Heart right ventricle (tissue), 16 donors: ENCODE data around the gene HOXD9. TPM values are rescaled to one million over a fixed set of nuclear protein-coding genes. Genes with fewer than 3 reads are reported as not detected.

Source experiments
- ATAC-seq, 8 donors: fragments of 200-7000 bp; cut with Tn5 transposase; one replicate each; pipeline ENCODE4 v1.9.1; 2020; ENCODE audit warnings: mild to moderate bottlenecking in 8 of 8, moderate library complexity in 8 of 8, moderate number of reproducible peaks in 1 of 8
- DNase-seq, 2 donors: peaks; one replicate each; pipeline ENCODE4 v3.0.0-alpha.2; 2020
- H3K27ac ChIP-seq, 10 donors: fragments of 200-600 bp; sonication (generic) in 2 of 10; one replicate each; pipeline versions ENCODE4 v1.5.0 to v1.8.0; 2020 to 2022; ENCODE audit warnings: mild to moderate bottlenecking in 3 of 10
- H3K27me3 ChIP-seq, 7 donors: fragments of 200-600 bp; one replicate each; pipeline ENCODE4 v1.8.0; 2021 to 2022; ENCODE audit warnings: mild to moderate bottlenecking in 2 of 7
- H3K36me3 ChIP-seq, 9 donors: fragments of 200-600 bp; sonication (generic) in 1 of 9; one replicate each; pipeline versions ENCODE4 v1.5.0 to v1.8.0; 2020 to 2022; ENCODE audit warnings: mild to moderate bottlenecking in 2 of 9
- H3K4me1 ChIP-seq, 9 donors: fragments of 200-600 bp; sonication (generic) in 1 of 9; one replicate each; pipeline versions ENCODE4 v1.5.0 to v1.8.0; 2020 to 2022; ENCODE audit warnings: mild to moderate bottlenecking in 4 of 9
- H3K4me3 ChIP-seq, 10 donors: fragments of 200-600 bp; sonication (generic) in 2 of 10; one replicate each; pipeline versions ENCODE4 v1.5.0 to v1.8.0; 2020 to 2022; ENCODE audit warnings: mild to moderate bottlenecking in 7 of 10, moderate library complexity in 2 of 10
- H3K9me3 ChIP-seq, 11 donors: fragments of 200-600 bp in 10 of 11; sonication (generic) in 2 of 11; one replicate each; pipeline versions ENCODE4 v1.5.0 to v1.8.0; 2013 to 2022; ENCODE audit warnings: mild to moderate bottlenecking in 2 of 11, control low read depth in 1 of 11, moderate library complexity in 1 of 11
- WGBS, 2 donors: extraction: QIAGEN DNeasy Blood & Tissue Kit; methylation state at CpG; one replicate each; pipeline ENCODE4 v1.1.7; 2013; ENCODE audit warnings: inconsistent platforms in 1 of 2; 5-methylcytosine and 5-hydroxymethylcytosine counted together
- intact Hi-C, 10 donors: fragments of 100-400 bp; cut with DNase I; formaldehyde crosslinking; loops; one replicate each; pipeline versions ENCODE4 v1.11.1 to v1.14.2; 2022
- polyA plus RNA-seq, 2 donors: library from polyadenylated mRNA; stranded (reverse); fragments of 200-250 nt; gene quantifications; one replicate each; pipeline ENCODE4 v1.2.3, GENCODE V29; 2013
- total RNA-seq, 10 donors: library from RNA; stranded (reverse); fragmentation: NEBNext Ultra II Directional in 3 of 10; extraction: Animal tissue kit (Norgen Biotek cat#: 25700) in 3 of 10; gene quantifications; one replicate each; pipeline versions ENCODE4 v1.2.1 to v1.2.4, GENCODE V29; 2021 to 2023
- TF ChIP-seq, protein P1 (sequence below), 9 donors: fragments of 200-600 bp; sonication (generic) in 2 of 9; IDR thresholded peaks; one replicate each; pipeline versions ENCODE4 v1.5.0 to v1.8.0; 2021 to 2022; ENCODE audit warnings: antibody characterized with exemption in 9 of 9, mild to moderate bottlenecking in 5 of 9, moderate library complexity in 1 of 9
- donor health status: Arrhythmogenic right ventricular cardiomyopathy.
- donor health status: ischemic (EF 13 %, LVEDD 7.1; RV severe dilation, severe dysfunction).
- donor health status: healthy with polysubstance abuse.
- donor health status: DM: no; HTN: yes; CAD: no.
- donor health status: DM: no; HTN: no; CAD: no.
- donor health status: ischemic (EF 25% LVEDD 6.9; RV normal size, moderate dysfunction).
- donor health status: ischemic (EF 25% LVEDD 5.7; RV mildly dilated, moderate dysfunction).
- donor health status: healthy.
- donor health status: DM: yes; HTN: yes; CAD: no.
- donor health status: Ischemic cardiomyopathy.
- donor health status: ischemic (EF 35%, LVEDD 5.7; RV mildly dilated, moderate dysfunction).
- donor health status: nonischemic (EF 11% LVEDD 7.7; RV severe dilation, severe dysfunction).
- donor health status: DM: yes; HTN: yes; CAD: no.
- donor health status: PGD.
- donor health status: ischemic (EF 29% LVEDD 5.4; RV normal size, mild dysfunction).
- donor health status: nonischemic (EF 23%, LVEDD 6.1; RV moderate dilation, normal function).

The HOXD9 gene
- total and polyA plus RNA-seq, 12 donors = 0.15 to 0.29 (median 0.22) TPM; not detected in 8

DNA sequence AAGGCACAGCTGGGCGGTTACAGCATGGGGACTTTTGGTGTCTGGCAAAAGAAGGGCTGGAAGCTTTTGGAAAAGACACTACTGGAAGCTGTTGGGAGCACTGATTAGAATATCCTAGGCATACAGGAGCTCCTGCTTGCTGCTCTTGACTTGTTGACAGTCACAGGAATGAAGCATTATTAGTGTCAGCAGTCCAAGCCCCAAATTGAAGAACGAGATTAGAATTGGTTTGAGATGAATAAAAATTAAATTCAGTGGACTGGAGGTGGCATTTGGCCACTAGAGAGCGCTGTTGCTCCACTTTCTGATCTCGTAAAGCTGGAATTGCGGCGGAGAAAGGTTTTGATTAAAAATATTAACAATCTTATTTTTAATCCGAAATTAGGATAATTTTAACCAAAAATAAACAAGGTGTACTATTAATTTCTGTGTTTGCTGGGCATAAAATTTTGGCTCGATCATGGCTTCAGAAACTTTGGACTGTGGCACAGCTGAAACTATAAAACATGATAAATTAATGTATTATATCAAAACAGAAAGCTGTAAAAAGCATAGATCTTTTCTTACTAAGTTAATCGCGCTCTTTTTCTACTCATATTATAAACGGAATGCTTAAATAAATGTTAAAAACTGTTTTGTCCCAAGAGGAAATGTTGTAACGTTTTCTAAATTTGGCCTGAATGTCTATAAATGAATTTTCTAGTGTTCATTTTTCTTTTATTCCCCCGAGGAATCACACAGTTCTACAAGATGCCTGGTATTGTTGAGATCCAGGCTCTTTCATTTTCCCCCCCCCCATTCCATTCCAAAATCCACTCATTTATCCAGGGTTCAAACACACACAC lies 4.6 kb downstream of the HOXD9 start:
- no peak overlapping the region for H3K4me3 ChIP-seq
- peaks cover 62 to 99% (median 97%) of the 10 kb centered on the region in 7 donors for H3K27me3 ChIP-seq
- WGBS, 2 donors = 4 to 5% methylated on average over 13 of the region's 13 CpGs
- no peaks in the 10 kb centered on the region for H3K9me3 ChIP-seq
- peaks cover 0 to 52% (median 25%) of the 10 kb centered on the region in 9 donors for H3K4me1 ChIP-seq
- TF ChIP-seq, protein P1, sequence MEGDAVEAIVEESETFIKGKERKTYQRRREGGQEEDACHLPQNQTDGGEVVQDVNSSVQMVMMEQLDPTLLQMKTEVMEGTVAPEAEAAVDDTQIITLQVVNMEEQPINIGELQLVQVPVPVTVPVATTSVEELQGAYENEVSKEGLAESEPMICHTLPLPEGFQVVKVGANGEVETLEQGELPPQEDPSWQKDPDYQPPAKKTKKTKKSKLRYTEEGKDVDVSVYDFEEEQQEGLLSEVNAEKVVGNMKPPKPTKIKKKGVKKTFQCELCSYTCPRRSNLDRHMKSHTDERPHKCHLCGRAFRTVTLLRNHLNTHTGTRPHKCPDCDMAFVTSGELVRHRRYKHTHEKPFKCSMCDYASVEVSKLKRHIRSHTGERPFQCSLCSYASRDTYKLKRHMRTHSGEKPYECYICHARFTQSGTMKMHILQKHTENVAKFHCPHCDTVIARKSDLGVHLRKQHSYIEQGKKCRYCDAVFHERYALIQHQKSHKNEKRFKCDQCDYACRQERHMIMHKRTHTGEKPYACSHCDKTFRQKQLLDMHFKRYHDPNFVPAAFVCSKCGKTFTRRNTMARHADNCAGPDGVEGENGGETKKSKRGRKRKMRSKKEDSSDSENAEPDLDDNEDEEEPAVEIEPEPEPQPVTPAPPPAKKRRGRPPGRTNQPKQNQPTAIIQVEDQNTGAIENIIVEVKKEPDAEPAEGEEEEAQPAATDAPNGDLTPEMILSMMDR (IDR thresholded peaks at IDR 0.05) = peak; percentile 83 to 95 (median 92)
- no peaks in the 10 kb centered on the region for H3K36me3 ChIP-seq
- ATAC-seq (peak in 1 of 8 donors; percentile 56), DNase-seq (peak; percentile 39 to 78)
- intact Hi-C loops = loop anchor here (1.0 to 10.0 kb wide), 12 partner anchors 425 to 1020 kb away; no protein-coding TSS in a partner anchor
- no peak overlapping the region for H3K27ac ChIP-seq

DNA sequence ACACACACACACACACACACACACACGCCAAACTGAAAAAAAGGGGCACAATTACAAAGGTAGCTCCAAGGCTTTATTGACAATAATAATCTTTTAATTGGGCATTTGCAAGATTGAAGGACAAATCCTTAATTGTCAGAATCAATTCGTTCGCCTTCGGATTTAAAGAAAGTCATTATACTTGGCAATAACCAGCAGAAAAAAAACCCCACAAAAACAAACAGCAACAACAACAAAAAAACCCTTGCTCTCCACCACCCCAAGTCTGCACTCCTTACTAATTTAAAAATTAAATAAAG lies 5.2 kb downstream of the HOXD9 start:
- H3K27ac ChIP-seq = no peak overlapping the region
- no peak overlapping the region for H3K4me3 ChIP-seq
- DNase-seq = no peak
- no peak for ATAC-seq
- 21 to 32% methylated on average over 4 of the region's 4 CpGs for WGBS, 2 donors
- H3K27me3 ChIP-seq = peaks cover 61 to 99% (median 97%) of the 10 kb centered on the region in 7 donors
- TF ChIP-seq, protein P1 (IDR thresholded peaks at IDR 0.05) = no peak
- no peaks in the 10 kb centered on the region for H3K36me3 ChIP-seq
- H3K9me3 ChIP-seq = no peaks in the 10 kb centered on the region
- intact Hi-C loops = loop anchor here (1.0 to 10.0 kb wide), 13 partner anchors 425 to 1020 kb away; no protein-coding TSS in a partner anchor
- H3K4me1 ChIP-seq = peaks cover 0 to 52% (median 19%) of the 10 kb centered on the region in 9 donors

DNA sequence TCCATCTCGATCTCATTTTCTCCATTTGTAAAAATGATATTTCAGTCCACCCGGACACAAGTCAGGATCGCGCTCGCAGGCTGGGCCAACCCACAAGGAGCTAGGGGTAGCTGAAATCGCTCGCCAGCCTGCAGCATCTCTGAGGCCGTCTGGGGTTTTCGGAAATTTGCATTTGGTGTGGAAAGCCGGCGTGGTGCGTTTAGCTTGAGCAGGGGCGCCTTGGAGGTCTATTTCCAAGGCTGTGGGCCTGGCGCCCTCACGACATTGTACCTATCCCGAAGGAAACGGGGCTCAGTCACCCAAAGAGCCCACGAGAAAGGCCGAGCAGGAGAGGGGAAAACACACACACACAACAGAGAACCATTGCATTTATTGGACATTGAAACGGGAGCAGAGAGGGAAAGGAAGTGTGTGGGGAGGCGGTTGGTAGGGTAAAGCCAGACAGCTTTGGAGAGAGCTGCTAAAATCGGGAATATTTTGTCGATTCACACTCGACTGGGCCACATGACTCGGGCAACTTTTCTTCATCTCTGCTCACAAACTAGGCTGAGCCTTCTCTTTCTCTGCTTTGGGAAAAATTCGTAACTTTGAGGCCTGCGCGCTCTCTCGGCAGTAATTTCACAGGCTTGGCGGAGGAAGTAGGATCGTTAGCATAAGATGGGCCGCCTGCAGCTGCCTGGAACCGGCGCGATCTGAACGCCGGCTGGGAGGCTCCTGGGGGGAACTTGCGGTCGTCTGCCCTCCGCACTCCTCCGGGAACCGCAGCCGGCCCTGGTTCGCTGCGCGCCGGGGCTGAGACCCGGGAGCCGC lies 5.9 kb downstream of the HOXD9 start:
- Histone ChIP-seq H3K9me3 (no peaks in the 10 kb centered on the region), H3K4me1 (peaks cover 0 to 48% (median 13%) of the 10 kb centered on the region in 9 donors), H3K27ac (no peak overlapping the region), H3K36me3 (no peaks in the 10 kb centered on the region), H3K27me3 (peaks cover 61 to 99% (median 97%) of the 10 kb centered on the region in 7 donors), H3K4me3 (peak overlapping the region in 5 of 10 donors; percentile 39 to 51 (median 43))
- no peak for DNase-seq
- intact Hi-C loops = loop anchor here (2.0 to 10.0 kb wide), 9 partner anchors 424 to 1019 kb away; no protein-coding TSS in a partner anchor
- 10 to 16% methylated on average over 49 of the region's 49 CpGs for WGBS, 2 donors
- ATAC-seq = no peak
- TF ChIP-seq, protein P1 (IDR thresholded peaks at IDR 0.05) = no peak
